Measurements from ENCODE around the gene HEG1. TPM values are rescaled to one million over a fixed set of nuclear protein-coding genes. Genes with fewer than 3 reads are reported as not detected.
"Not testable (repeated sequence)": the region's sequence is repeated elsewhere in the genome, so short reads cannot be mapped to it uniquely, and the experiment has no call there.

HEG1 gene
- polyA plus RNA-seq, 3 donors, result 24.2 to 32.1 (median 25.6) TPM

GRCh38 chr3:124974691-124975090 is 81.1 kb downstream of the HEG1 start:
- no peak for DNase-seq (ENCODE audit: extremely low read depth in 1 of 11, low read depth in 9 of 11, low spot score in 4 of 11)

- DNase-seq (ENCODE audit: extremely low read depth in 1 of 11, low read depth in 9 of 11, low spot score in 4 of 11), result no peak
These were observed 82.5 kb downstream of the HEG1 start for GRCh38 chr3:124973290-124973689.

DNA sequence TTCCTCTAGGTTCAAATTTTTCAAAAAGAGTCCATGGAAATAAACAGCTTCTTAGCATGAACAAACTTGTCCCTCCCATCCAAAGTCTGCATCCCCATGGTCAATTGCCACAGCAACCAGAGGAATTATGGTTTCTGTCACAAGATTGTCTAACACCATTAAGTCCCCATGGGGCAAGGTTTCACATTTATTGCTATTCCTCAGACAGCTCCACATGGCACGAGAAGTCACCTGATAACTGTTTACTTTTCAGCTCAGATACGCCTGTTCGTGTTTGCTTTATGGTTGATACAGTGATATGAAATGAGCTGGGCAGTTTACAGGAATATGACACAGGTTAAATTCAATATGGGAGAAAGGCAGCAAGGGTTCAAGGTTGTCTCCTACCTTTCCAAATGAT is 83.3 kb downstream of the HEG1 start:
- no peak for DNase-seq (ENCODE audit: extremely low read depth in 1 of 11, low read depth in 9 of 11, low spot score in 4 of 11)

GRCh38 chr3:124969963-124970722 is 85.7 kb downstream of the HEG1 start:
- DNase-seq (ENCODE audit: extremely low read depth in 1 of 11, low read depth in 9 of 11, low spot score in 4 of 11), result no peak

DNA sequence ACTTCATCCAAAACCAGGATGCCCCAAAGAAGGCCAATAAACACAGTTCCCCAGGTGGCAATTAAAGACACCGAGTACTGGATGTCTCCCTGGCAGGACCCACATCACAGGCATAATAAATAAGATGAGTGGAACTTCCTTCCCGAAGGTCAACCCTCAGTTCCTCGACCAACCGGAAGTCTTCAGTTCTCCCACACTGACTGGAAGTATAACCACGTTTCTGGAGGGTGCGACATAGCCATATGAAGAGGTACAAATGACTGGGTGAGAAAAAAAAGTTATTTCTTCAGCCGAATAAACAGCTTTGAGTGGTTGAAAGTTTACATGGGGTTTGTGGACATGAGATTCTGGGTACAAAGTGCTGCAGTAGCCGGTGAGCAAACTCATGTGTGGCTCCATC is 86.6 kb downstream of the HEG1 start:
- DNase-seq (ENCODE audit: extremely low read depth in 1 of 11, low read depth in 9 of 11, low spot score in 4 of 11), result no peak

DNA sequence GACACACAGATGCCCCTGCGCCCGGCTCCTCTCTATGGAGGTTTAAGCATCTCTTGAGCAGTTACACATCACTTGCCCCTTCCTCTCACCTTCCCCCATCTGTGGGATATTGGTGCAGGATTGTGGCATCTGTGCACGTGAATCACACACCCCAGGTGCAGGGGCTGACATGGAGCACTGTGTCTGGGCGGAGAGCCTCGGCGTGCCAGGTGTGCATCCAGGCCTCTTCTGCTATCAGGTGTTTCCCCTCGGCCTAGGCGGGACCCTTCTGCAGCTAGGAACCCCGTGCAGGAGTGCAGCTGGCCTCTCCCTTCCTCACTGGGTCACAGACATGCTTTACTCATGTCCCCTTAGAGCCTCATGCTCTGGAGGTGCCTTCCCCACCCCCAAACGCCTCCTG is 87.8 kb downstream of the HEG1 start:
- no peak for DNase-seq (ENCODE audit: extremely low read depth in 1 of 11, low read depth in 9 of 11, low spot score in 4 of 11)

DNA sequence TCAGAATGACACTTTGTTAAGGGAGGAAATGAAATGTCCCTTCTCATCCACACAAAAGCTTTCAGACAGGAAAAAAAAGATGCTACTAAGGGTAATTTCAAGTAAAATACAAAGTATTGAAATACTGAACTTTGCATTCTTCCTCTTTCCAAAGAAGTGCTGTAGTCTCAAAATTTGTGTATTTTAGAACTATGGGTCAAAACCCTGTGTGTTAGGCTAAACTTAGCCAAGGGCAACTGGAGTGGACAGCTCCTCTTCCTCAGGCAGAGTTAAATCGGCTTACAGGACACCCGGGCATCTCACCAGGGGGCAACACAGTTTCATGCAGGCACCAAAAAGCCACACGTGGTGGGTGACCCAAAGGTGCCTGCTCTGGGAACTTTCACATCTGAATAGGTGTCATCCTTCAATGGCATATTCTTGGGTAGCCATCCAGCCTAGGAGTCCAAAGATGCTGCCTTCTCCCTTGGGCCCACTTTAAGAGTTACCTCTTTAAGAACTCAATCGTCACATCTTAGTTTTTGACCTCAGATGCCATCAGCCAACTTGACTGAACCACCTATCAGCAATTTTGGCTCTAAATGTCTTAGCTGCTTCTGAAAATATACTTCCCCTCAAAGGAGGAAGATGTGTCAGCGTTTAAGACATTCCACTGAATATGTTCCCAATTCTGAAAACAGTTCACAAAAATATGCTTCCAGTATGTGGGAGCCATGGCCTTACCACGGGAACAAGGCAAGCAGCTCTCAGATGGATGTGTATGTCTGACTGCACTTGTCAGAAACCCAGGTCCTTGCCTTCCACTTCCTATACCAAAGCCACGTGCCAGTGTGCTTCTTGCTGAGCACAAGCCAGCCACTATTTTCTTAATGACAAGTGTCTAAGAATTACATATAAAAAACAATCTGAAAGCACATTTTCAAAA is 89.0 kb downstream of the HEG1 start:
- DNase-seq (ENCODE audit: extremely low read depth in 1 of 11, low read depth in 9 of 11, low spot score in 4 of 11), result no peak

- DNase-seq (ENCODE audit: extremely low read depth in 1 of 11, low read depth in 9 of 11, low spot score in 4 of 11), result no peak
These were observed 90.4 kb downstream of the HEG1 start for GRCh38 chr3:124965413-124965812.

DNA sequence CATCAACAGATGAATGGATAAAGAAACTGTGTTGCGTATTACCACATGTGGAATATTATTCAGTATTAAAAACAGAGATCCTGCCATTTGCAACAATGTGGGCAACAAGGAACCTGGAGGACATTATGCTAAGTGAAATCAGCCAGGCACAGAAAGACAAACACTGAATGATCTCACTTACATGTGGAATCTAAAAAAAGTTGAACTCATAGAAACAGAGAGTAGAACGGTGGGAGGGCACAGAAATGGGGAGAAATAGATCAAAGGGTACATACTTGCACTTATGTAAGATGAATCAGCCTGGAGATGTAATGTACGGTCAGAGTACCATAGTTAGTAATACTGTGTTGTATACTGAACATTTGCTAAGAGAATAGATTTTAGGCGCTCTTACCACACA is 91.4 kb downstream of the HEG1 start:
- DNase-seq (ENCODE audit: extremely low read depth in 1 of 11, low read depth in 9 of 11, low spot score in 4 of 11), result no peak

- no peak for DNase-seq (ENCODE audit: extremely low read depth in 1 of 11, low read depth in 9 of 11, low spot score in 4 of 11)
These were observed 92.0 kb downstream of the HEG1 start for GRCh38 chr3:124963755-124964154.

- no peak for DNase-seq (ENCODE audit: extremely low read depth in 1 of 11, low read depth in 9 of 11, low spot score in 4 of 11)
These were observed 93.3 kb downstream of the HEG1 start for GRCh38 chr3:124962403-124962940.

DNA sequence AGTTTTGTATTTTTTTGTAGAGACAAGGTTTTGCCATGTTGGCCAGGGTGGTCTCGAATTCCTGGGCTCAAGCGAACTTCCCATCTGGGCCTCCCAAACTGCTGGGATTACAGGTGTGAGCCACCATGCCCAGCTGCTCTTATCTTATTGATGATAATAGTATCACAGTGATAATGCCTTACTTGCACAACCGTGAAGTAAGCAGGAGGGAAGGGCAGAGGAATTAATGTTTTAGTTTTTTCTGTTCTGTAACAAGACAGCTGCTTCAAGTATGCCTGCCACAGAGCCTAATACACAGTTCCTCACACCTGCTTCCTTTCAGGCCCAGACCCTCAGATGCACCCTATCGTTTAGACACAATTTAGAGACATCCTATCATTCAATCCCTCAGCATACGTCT is 95.1 kb downstream of the HEG1 start:
- no peak for DNase-seq (ENCODE audit: extremely low read depth in 1 of 11, low read depth in 9 of 11, low spot score in 4 of 11)

GRCh38 chr3:124960105-124960504 is 95.7 kb downstream of the HEG1 start:
- DNase-seq (ENCODE audit: extremely low read depth in 1 of 11, low read depth in 9 of 11, low spot score in 4 of 11), result no peak

DNA sequence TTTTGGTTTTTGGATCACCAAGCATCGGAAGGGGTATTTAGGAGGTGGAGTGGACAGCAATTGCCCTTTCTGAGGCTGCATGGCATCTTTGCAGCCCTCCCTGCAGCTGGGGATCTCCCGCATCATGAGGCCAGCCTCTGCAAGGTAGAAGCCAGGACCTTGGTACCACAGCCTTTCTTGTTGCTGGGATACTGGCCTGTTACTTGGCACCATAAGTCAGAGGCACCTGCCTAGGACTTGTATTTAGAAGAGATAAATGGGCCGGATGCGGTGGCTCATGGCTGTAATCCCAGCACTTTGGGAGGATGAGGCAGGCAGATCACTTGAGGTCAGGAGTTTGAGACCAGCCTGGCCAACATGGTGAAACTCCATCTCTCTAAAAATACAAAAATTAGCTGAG is 97.8 kb downstream of the HEG1 start:
- DNase-seq (ENCODE audit: extremely low read depth in 1 of 11, low read depth in 9 of 11, low spot score in 4 of 11), result not testable (repeated sequence)

DNA sequence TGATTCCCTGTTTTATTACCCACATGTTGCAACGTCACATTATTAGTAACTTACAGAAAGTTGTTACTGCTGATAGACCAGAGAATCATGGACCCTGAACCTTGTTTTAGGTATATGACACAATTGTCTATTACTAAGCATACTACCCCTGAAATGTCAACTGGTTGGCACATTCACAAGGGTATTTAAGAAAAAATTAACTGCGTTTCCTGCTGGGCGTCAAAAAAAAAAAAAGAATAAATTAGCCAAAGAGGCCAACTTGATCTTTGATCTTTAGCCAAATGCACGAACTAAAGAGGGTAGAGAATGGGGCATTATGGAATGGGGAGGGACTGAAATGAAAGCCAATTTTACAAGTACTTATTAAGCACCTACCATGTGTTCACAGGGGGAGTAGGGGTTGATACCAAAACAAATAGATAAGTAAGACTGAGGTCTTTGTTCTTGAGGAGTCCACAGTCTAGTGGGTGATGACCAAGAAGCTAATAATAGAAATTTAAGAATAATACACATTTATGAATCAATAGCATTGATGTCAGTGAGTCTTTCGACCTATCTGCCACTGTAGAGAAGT is 103.4 kb downstream of the HEG1 start:
- no peak for DNase-seq (ENCODE audit: extremely low read depth in 1 of 11, low read depth in 9 of 11, low spot score in 4 of 11)

GRCh38 chr3:124951511-124952281 is 104.1 kb downstream of the HEG1 start:
- no peak for DNase-seq (ENCODE audit: extremely low read depth in 1 of 11, low read depth in 9 of 11, low spot score in 4 of 11)

DNA sequence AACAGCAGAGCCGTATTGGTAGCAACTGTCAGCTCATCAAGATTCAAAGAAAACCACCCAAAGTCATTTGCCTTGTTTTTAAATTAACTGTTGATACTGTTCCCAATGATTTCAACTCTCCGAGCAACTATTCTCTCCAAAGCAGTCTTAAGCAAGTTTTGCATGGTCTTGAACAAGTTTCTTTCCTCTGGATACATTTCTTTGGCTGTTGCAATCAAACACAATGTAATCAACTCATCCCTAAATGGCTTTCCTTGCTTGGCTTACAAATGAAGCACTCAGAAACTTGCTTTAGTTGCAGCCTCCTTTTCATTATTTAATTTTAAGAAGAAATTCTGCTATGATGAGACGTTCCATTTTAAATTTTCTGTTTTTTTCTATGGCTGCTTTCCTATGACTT is 105.8 kb downstream of the HEG1 start:
- DNase-seq (ENCODE audit: extremely low read depth in 1 of 11, low read depth in 9 of 11, low spot score in 4 of 11), result no peak

GRCh38 chr3:124942613-124943012 is 113.2 kb downstream of the HEG1 start:
- no peak for DNase-seq (ENCODE audit: extremely low read depth in 1 of 11, low read depth in 9 of 11, low spot score in 4 of 11)

- no peak for DNase-seq (ENCODE audit: extremely low read depth in 1 of 11, low read depth in 9 of 11, low spot score in 4 of 11)
These were observed 114.0 kb downstream of the HEG1 start for GRCh38 chr3:124941771-124942170.

Measured in renal cortex interstitium (tissue), 11 donors.